Measurements from ENCODE around the gene ENTREP1.

- no peak for TF ChIP-seq CTCF (IDR thresholded peaks at IDR 0.05)
- no peak for TF ChIP-seq POLR2AphosphoS5 (IDR thresholded peaks at IDR 0.05)
- no peak for TF ChIP-seq POLR2A (IDR thresholded peaks at IDR 0.05)
Observed at GRCh38 chr9:69427286-69427685, 102.3 kb downstream of the ENTREP1 start.

Measured in upper lobe of left lung (tissue), 4 donors.